Panc1 (cell line): ENCODE results near the gene ZSCAN12. TPM values are rescaled to one million over a fixed set of nuclear protein-coding genes. Genes with fewer than 3 reads are reported as not detected.
"Not testable (repeated sequence)": the region's sequence is repeated elsewhere in the genome, so short reads cannot be mapped to it uniquely, and the experiment has no call there.

Experiments
- ATAC-seq: fragments of 200-7000 bp; cut with Tn5 transposase; 2 replicates; pipeline ENCODE4 v1.9.1; 2020; ENCODE audit warnings: mild to moderate bottlenecking, moderate library complexity
- BruUV-seq: library from RNA; stranded (reverse); fragments of 400-500 nt; replicated peaks from 2 replicates; lab custom pipeline; 2021; lab: Mats Ljungman, UMichigan
- CTCF ChIA-PET: fragments of 300-600 bp; sonication (Branson Sonifier 250); formaldehyde crosslinking; loops from one replicate; lab custom pipeline; 2022; ENCODE audit warnings: antibody characterized with exemption; lab: Charles Lee
- POLR2A ChIA-PET: fragments of 300-600 bp; sonication (Branson Sonifier 250); formaldehyde crosslinking; loops from one replicate; lab custom pipeline; 2022; ENCODE audit warnings: antibody characterized with exemption; lab: Charles Lee
- DNase-seq: peaks from one replicate; pipeline ENCODE4 v3.0.0-alpha.2; 2010; ENCODE audit warnings: low read depth, low spot score
- H3K27ac ChIP-seq: 2 replicates; pipeline ENCODE4 v1.5.1; 2011; ENCODE audit warnings: mild to moderate bottlenecking, low read length, inconsistent platforms
- H3K27me3 ChIP-seq: fragments of 200-500 bp; sonication (Bioruptor generic); 2 replicates; pipeline ENCODE4 v1.6.0; 2014; ENCODE audit warnings: low read length, inconsistent platforms; ENCODE audit not compliant: control insufficient read depth, insufficient read depth
- H3K36me3 ChIP-seq: fragments of 200-500 bp; sonication (Bioruptor generic); 2 replicates; pipeline ENCODE4 v1.5.1; 2014; ENCODE audit warnings: inconsistent platforms, mild to moderate bottlenecking, low read length, moderate library complexity; ENCODE audit not compliant: control insufficient read depth, insufficient read depth
- H3K4me1 ChIP-seq: 2 replicates; pipeline ENCODE4 v1.5.1; 2011; ENCODE audit warnings: inconsistent platforms, mild to moderate bottlenecking, low read length, moderate library complexity; ENCODE audit not compliant: control insufficient read depth, insufficient read depth
- H3K4me3 ChIP-seq, 2 experiments: 2 replicates each; pipeline ENCODE4 v1.5.1; 2011 to 2012; ENCODE audit warnings: low read depth in 2 of 2, low read length in 2 of 2, mild to moderate bottlenecking in 2 of 2, inconsistent platforms in 1 of 2, moderate library complexity in 1 of 2
- H3K9me3 ChIP-seq: fragments of 200-500 bp; sonication (Bioruptor generic); 2 replicates; pipeline ENCODE4 v1.5.1; 2014; ENCODE audit warnings: low read depth, mild to moderate bottlenecking, inconsistent platforms, low read length, moderate library complexity; ENCODE audit not compliant: control insufficient read depth, insufficient read depth
- POLR2AphosphoS5 ChIP-seq: IDR thresholded peaks from 2 replicates; pipeline ENCODE4 v1.6.1; 2012; ENCODE audit warnings: mild to moderate bottlenecking, low read depth, low read length, moderate library complexity
- SIN3A ChIP-seq: IDR thresholded peaks from 2 replicates; pipeline ENCODE4 v1.6.1; 2012; ENCODE audit warnings: low read depth, mild to moderate bottlenecking, low read length, moderate library complexity, borderline replicate concordance; ENCODE audit not compliant: insufficient read depth
- TCF7L2 ChIP-seq: IDR thresholded peaks from 2 replicates; pipeline ENCODE4 v1.6.1; 2011; ENCODE audit warnings: mild to moderate bottlenecking, low read depth, low read length, inconsistent platforms
- in situ Hi-C: cut with HindIII; loops from 2 replicates; pipeline ENCODE4 v1.10.0; 2016; ENCODE audit warnings: low sequenced_read_pairs, low pct_unique_long_range_greater_than_20kb
- intact Hi-C: fragments of 100-400 bp; cut with micrococcal nuclease; formaldehyde crosslinking; loops from one replicate; pipeline ENCODE4 v1.10.0; 2022; ENCODE audit not compliant: unreplicated experiment
- total RNA-seq: library from RNA; stranded (reverse); gene quantifications from one replicate; pipeline ENCODE4 v1.2.1, GENCODE V29; 2021; ENCODE audit not compliant: unreplicated experiment
- TF ChIP-seq, protein P1 (sequence below): fragments of 450-650 bp; IDR thresholded peaks from 2 replicates; pipeline ENCODE4 v1.5.1; 2017; ENCODE audit warnings: mild to moderate bottlenecking
- TF ChIP-seq, protein P2 (sequence below), 2 experiments: IDR thresholded peaks; 2 replicates each; pipeline ENCODE4 v1.6.1; 2011 to 2012; ENCODE audit warnings: low read depth in 2 of 2, control low read depth in 1 of 2, low read length in 1 of 2, mild to moderate bottlenecking in 1 of 2, moderate library complexity in 1 of 2; ENCODE audit not compliant: insufficient read depth in 1 of 2

The ZSCAN12 gene
- total RNA-seq, 1 experiment from 2014 or later, result 3.2 TPM

DNA sequence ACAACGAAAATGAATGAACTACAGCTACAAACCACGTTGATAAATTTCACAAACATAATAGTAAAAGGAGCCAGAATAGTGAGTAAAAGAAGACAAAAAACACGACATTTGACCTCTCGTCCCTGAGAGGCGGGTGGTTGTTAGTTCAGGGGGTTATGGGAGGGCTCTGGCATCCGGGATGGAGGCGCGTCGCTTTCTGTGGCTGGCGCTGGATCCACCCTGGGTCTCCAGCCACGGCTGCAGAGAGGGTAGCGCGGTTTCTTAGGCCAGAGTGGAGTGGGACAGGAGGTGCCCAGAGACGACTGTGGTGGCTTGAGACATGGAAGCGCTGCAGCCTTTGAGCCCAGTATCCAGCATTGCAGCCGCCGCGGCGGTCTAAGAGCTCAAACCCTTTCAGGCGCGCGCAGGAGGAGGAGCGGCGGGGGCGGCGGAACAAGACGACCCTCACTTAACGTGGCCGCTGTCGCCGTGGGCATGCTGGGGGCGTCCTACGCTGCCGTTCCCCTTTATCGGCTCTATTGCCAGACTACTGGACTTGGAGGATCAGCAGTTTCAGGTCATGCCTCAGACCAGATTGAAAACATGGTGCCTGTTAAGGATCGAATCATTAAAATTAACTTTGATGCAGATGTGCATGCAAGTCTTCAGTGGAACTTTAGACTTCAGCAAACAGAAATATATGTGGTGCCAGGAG, 47.4 kb upstream of the ZSCAN12 start:
- DNase-seq, result no peak
- CTCF ChIA-PET, result no interaction called here
- ATAC-seq, result no peak
- H3K27ac ChIP-seq, result no peak overlapping the region
- no peaks in the 10 kb centered on the region for H3K4me1 ChIP-seq
- intact Hi-C loops (no loop called here), in situ Hi-C loops (no loop called here)
- no peaks in the 10 kb centered on the region for H3K9me3 ChIP-seq
- no peaks in the 10 kb centered on the region for H3K36me3 ChIP-seq
- POLR2A ChIA-PET, result interaction anchor here (0.6 kb wide), 1 partner anchor 355 kb away, joined by 3 read pairs; no protein-coding TSS in a partner anchor
- TF ChIP-seq POLR2AphosphoS5 (no peak), TCF7L2 (no peak), SIN3A (no peak)
- TF ChIP-seq, protein P1, sequence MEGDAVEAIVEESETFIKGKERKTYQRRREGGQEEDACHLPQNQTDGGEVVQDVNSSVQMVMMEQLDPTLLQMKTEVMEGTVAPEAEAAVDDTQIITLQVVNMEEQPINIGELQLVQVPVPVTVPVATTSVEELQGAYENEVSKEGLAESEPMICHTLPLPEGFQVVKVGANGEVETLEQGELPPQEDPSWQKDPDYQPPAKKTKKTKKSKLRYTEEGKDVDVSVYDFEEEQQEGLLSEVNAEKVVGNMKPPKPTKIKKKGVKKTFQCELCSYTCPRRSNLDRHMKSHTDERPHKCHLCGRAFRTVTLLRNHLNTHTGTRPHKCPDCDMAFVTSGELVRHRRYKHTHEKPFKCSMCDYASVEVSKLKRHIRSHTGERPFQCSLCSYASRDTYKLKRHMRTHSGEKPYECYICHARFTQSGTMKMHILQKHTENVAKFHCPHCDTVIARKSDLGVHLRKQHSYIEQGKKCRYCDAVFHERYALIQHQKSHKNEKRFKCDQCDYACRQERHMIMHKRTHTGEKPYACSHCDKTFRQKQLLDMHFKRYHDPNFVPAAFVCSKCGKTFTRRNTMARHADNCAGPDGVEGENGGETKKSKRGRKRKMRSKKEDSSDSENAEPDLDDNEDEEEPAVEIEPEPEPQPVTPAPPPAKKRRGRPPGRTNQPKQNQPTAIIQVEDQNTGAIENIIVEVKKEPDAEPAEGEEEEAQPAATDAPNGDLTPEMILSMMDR, result no peak
- TF ChIP-seq, protein P2, sequence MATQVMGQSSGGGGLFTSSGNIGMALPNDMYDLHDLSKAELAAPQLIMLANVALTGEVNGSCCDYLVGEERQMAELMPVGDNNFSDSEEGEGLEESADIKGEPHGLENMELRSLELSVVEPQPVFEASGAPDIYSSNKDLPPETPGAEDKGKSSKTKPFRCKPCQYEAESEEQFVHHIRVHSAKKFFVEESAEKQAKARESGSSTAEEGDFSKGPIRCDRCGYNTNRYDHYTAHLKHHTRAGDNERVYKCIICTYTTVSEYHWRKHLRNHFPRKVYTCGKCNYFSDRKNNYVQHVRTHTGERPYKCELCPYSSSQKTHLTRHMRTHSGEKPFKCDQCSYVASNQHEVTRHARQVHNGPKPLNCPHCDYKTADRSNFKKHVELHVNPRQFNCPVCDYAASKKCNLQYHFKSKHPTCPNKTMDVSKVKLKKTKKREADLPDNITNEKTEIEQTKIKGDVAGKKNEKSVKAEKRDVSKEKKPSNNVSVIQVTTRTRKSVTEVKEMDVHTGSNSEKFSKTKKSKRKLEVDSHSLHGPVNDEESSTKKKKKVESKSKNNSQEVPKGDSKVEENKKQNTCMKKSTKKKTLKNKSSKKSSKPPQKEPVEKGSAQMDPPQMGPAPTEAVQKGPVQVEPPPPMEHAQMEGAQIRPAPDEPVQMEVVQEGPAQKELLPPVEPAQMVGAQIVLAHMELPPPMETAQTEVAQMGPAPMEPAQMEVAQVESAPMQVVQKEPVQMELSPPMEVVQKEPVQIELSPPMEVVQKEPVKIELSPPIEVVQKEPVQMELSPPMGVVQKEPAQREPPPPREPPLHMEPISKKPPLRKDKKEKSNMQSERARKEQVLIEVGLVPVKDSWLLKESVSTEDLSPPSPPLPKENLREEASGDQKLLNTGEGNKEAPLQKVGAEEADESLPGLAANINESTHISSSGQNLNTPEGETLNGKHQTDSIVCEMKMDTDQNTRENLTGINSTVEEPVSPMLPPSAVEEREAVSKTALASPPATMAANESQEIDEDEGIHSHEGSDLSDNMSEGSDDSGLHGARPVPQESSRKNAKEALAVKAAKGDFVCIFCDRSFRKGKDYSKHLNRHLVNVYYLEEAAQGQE (IDR thresholded peaks at IDR 0.05; ENCODE audit: insufficient read depth in 1 of 2, low read depth in 2 of 2, low read length in 1 of 2), result no peak
- BruUV-seq, result no TSS peak
- H3K4me3 ChIP-seq, result peak overlapping the region in 1 of 2 experiments; percentile 27; a peak in 1 of 4 replicates
- no peaks in the 10 kb centered on the region for H3K27me3 ChIP-seq

DNA sequence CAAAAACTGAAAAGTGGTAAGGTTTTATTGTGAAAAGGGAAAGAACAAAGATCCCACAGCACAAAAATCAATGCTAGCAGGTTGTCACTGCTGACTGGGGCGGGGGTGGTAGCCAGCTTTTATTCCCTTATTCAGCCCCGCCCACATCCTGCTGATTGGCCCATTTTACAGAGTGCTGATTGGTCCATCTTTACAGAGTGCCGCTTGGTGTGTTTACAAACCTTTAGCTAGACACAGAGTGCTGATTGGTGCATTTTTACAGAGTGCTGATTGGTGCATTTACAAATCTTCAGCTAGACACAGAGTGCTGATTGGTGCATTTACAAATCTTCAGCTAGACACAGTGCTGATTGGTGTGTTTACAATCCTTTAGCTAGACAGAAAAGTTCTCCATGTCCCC, 45.2 kb upstream of the ZSCAN12 start:
- H3K27me3 ChIP-seq, H3K9me3 ChIP-seq, DNase-seq, H3K27ac ChIP-seq, CTCF ChIA-PET, BruUV-seq, intact Hi-C loops, ATAC-seq, in situ Hi-C loops, H3K36me3 ChIP-seq, H3K4me1 ChIP-seq, H3K4me3 ChIP-seq, POLR2A ChIA-PET: not testable (repeated sequence)

DNA sequence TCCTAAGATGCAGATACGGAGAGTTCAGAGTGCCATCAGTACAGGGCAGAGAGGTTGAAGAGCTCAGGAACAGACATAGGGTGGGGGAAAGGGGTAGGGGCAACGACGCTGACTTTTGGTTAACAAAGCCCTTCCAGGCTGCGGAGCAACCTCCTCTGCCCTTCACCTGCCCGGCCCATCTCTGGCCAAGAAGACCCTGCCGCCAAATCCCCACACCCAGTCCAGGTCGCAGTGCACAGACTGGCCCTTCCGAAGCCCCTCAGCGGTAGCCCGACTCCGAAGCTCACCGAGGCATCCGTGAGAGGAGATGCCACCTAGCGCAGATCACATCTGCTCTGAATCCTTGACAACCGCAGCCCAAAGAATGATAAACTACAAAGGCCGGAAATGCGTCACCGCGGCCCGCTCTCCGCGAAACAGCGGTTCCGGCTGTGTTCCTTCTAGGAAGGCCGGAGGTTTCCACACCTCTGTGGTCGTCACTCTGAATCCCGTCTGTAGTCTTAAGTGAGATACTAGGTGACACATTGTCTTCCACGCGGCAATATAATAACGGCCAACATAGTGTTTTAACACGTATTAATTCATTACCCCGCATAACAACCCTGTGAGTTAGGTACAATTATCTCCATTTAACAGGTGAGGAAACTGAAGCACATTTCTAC, 43.7 kb upstream of the ZSCAN12 start, which contains the start of gene ZSCAN23:
ZSCAN23 (minus strand) TSS at position 380 of the 662 bp plus-strand sequence. CDS start 7,225 bp downstream, outside the sequence.
- peak; percentile 98 for ATAC-seq
- Histone ChIP-seq H3K27me3 (no peaks in the 10 kb centered on the region; the same call in 1 of the 2 replicates), H3K36me3 (no peaks in the 10 kb centered on the region), H3K9me3 (no peaks in the 10 kb centered on the region), H3K4me1 (no peaks in the 10 kb centered on the region), H3K4me3 (peak within 1 kb of the TSS; percentile 71 to 88), H3K27ac (peak within 1 kb of the TSS; percentile 74)
- TF ChIP-seq, protein P1, result no peak
- TF ChIP-seq POLR2AphosphoS5 (peak; percentile 67; the same call in 1 of the 2 replicates), TCF7L2 (peak; percentile 66), SIN3A (no peak)
- POLR2A ChIA-PET, result interaction anchor here (0.6 to 0.7 kb wide), 2 partner anchors 9 to 57 kb away, joined by 4 to 6 read pairs; no protein-coding TSS in a partner anchor
- CTCF ChIA-PET, result no interaction called here
- intact Hi-C loops, result no loop called here
- DNase-seq, result peak; percentile 20
- in situ Hi-C loops, result no loop called here
- BruUV-seq, result no TSS peak
